HEK293 (cell line): Measurements from ENCODE around the gene TFDP1.

Experiments used
- AEBP2 ChIP-seq: fragments of 450-650 bp; formaldehyde crosslinking; IDR thresholded peaks from 2 replicates; pipeline ENCODE4 v1.5.1; 2016; ENCODE audit warnings: missing biosample characterization, missing genetic modification characterization, borderline replicate concordance
- CTCF ChIP-seq: fragments of 450-650 bp; formaldehyde crosslinking; IDR thresholded peaks from 2 replicates; pipeline ENCODE4 v1.5.1; 2016; ENCODE audit warnings: missing biosample characterization, missing genetic modification characterization
- PRDM4 ChIP-seq: fragments of 450-650 bp; formaldehyde crosslinking; IDR thresholded peaks from 2 replicates; pipeline ENCODE4 v1.5.1; 2017; ENCODE audit warnings: missing biosample characterization, missing genetic modification characterization
- YY1 ChIP-seq: fragments of 450-650 bp; formaldehyde crosslinking; IDR thresholded peaks from 2 replicates; pipeline ENCODE4 v1.5.1; 2018; ENCODE audit warnings: missing biosample characterization, missing genetic modification characterization
- ZBTB7A ChIP-seq: fragments of 450-650 bp; formaldehyde crosslinking; IDR thresholded peaks from 2 replicates; pipeline ENCODE4 v1.5.1; 2016; ENCODE audit warnings: low read depth, missing biosample characterization, missing genetic modification characterization
- ZNF121 ChIP-seq: fragments of 450-650 bp; formaldehyde crosslinking; IDR thresholded peaks from 2 replicates; pipeline ENCODE4 v1.5.1; 2016; ENCODE audit warnings: missing biosample characterization, missing genetic modification characterization
- ZNF248 ChIP-seq: fragments of 450-650 bp; formaldehyde crosslinking; IDR thresholded peaks from 2 replicates; pipeline ENCODE4 v1.5.1; 2017; ENCODE audit warnings: missing biosample characterization, missing genetic modification characterization
- ZNF324 ChIP-seq: fragments of 450-650 bp; formaldehyde crosslinking; IDR thresholded peaks from 2 replicates; pipeline ENCODE4 v1.5.1; 2016; ENCODE audit warnings: missing biosample characterization, missing genetic modification characterization
- ZNF449 ChIP-seq: fragments of 450-650 bp; formaldehyde crosslinking; IDR thresholded peaks from 2 replicates; pipeline ENCODE4 v1.5.1; 2017; ENCODE audit warnings: missing biosample characterization, mild to moderate bottlenecking, missing genetic modification characterization, moderate library complexity
- ZNF624 ChIP-seq: fragments of 450-650 bp; formaldehyde crosslinking; IDR thresholded peaks from 2 replicates; pipeline ENCODE4 v1.5.1; 2017; ENCODE audit warnings: missing biosample characterization, missing genetic modification characterization
- ZNF792 ChIP-seq: fragments of 450-650 bp; formaldehyde crosslinking; IDR thresholded peaks from 2 replicates; pipeline ENCODE4 v1.5.1; 2016; ENCODE audit warnings: missing biosample characterization, missing genetic modification characterization

GRCh38 chr13:113567681-113568080 lies 16.9 kb upstream of the TFDP1 start:
- TF ChIP-seq ZNF449 (tag by site-specific recombination) (no peak), CTCF (tag by site-specific recombination) (no peak), PRDM4 (tag by site-specific recombination) (no peak), ZNF624 (tag by site-specific recombination) (no peak), ZNF121 (no peak), ZBTB7A (no peak), ZNF324 (tag by site-specific recombination) (no peak), YY1 (tag by site-specific recombination) (no peak), AEBP2 (tag by site-specific recombination) (no peak), ZNF792 (no peak), ZNF248 (no peak)
